Nephron (organoid): ENCODE measurements around the gene PLEKHA1.

ENCODE experiments used
- H3K27ac Mint-ChIP-seq, 3 experiments: 2 replicates each; pipeline ENCODE4 v1.8.0; 2020; ENCODE audit warnings: mixed read lengths in 3 of 3, mild to moderate bottlenecking in 2 of 3, moderate library complexity in 1 of 3
- H3K27me3 Mint-ChIP-seq: 2 replicates; pipeline ENCODE4 v1.8.0; 2021; ENCODE audit warnings: low read depth, mild to moderate bottlenecking, moderate library complexity, mixed read lengths
- H3K36me3 Mint-ChIP-seq: 2 replicates; pipeline ENCODE4 v1.8.0; 2020; ENCODE audit warnings: low read depth, mixed read lengths
- H3K4me1 Mint-ChIP-seq: 2 replicates; pipeline ENCODE4 v1.8.0; 2020; ENCODE audit warnings: mixed read lengths
- H3K4me3 Mint-ChIP-seq, 3 experiments: 2 replicates each; pipeline ENCODE4 v1.8.0; 2020; ENCODE audit warnings: mild to moderate bottlenecking in 3 of 3, mixed read lengths in 3 of 3, moderate library complexity in 2 of 3
- H3K9me3 Mint-ChIP-seq: 2 replicates; pipeline ENCODE4 v1.8.0; 2020; ENCODE audit warnings: mixed read lengths
- CTCF ChIP-seq, 3 experiments: fragments of 200-600 bp; sonication (generic); IDR thresholded peaks; one replicate each; pipeline ENCODE4 v1.5.0; 2021; ENCODE audit warnings: antibody characterized with exemption in 3 of 3; ENCODE audit not compliant: unreplicated experiment in 3 of 3

The PLEKHA1 gene

GRCh38 chr10:122374237-122374858, at the start of gene PLEKHA1:
PLEKHA1 (plus strand) TSS chr10:122374708; CDS start chr10:122393201, 18,493 bp downstream.
- Mint-ChIP-seq H3K36me3 (peaks cover 6% of the 10 kb centered on the region), H3K27me3 (peaks cover 6% of the 10 kb centered on the region), H3K9me3 (no peaks in the 10 kb centered on the region), H3K27ac (peak within 1 kb of the TSS; percentile 91 to 98 (median 94)), H3K4me1 (peaks cover 28% of the 10 kb centered on the region), H3K4me3 (peak within 1 kb of the TSS; percentile 95 to 98 (median 96))
- no peak for TF ChIP-seq CTCF (IDR thresholded peaks at IDR 0.05; ENCODE audit: unreplicated experiment in 3 of 3)

GRCh38 chr10:122325235-122325634, 49.3 kb upstream of the PLEKHA1 start:
- peaks cover 8% of the 10 kb centered on the region for H3K9me3 Mint-ChIP-seq
- no peaks in the 10 kb centered on the region for H3K27me3 Mint-ChIP-seq
- no peaks in the 10 kb centered on the region for H3K36me3 Mint-ChIP-seq
- H3K4me3 Mint-ChIP-seq: no peak overlapping the region
- H3K4me1 Mint-ChIP-seq: no peaks in the 10 kb centered on the region
- no peak for TF ChIP-seq CTCF (IDR thresholded peaks at IDR 0.05; ENCODE audit: unreplicated experiment in 3 of 3)
- no peak overlapping the region for H3K27ac Mint-ChIP-seq

- no peaks in the 10 kb centered on the region for H3K36me3 Mint-ChIP-seq
- no peak for TF ChIP-seq CTCF (IDR thresholded peaks at IDR 0.05; ENCODE audit: unreplicated experiment in 3 of 3)
- no peak overlapping the region for H3K27ac Mint-ChIP-seq
- H3K4me3 Mint-ChIP-seq: no peak overlapping the region
- no peaks in the 10 kb centered on the region for H3K4me1 Mint-ChIP-seq
- peaks cover 5% of the 10 kb centered on the region for H3K9me3 Mint-ChIP-seq
- H3K27me3 Mint-ChIP-seq: peaks cover 7% of the 10 kb centered on the region
Measured at GRCh38 chr10:122326385-122326784, 48.1 kb upstream of the PLEKHA1 start.

GRCh38 chr10:122326806-122327205, 47.7 kb upstream of the PLEKHA1 start:
- no peak overlapping the region for H3K27ac Mint-ChIP-seq
- H3K9me3 Mint-ChIP-seq: peaks cover 3% of the 10 kb centered on the region
- H3K27me3 Mint-ChIP-seq: peaks cover 7% of the 10 kb centered on the region
- H3K4me3 Mint-ChIP-seq: no peak overlapping the region
- TF ChIP-seq CTCF (IDR thresholded peaks at IDR 0.05; ENCODE audit: unreplicated experiment in 3 of 3): no peak
- no peaks in the 10 kb centered on the region for H3K36me3 Mint-ChIP-seq
- no peaks in the 10 kb centered on the region for H3K4me1 Mint-ChIP-seq

- H3K9me3 Mint-ChIP-seq: no peaks in the 10 kb centered on the region
- no peak overlapping the region for H3K4me3 Mint-ChIP-seq
- peaks cover 12% of the 10 kb centered on the region for H3K27me3 Mint-ChIP-seq
- H3K27ac Mint-ChIP-seq: no peak overlapping the region
- no peaks in the 10 kb centered on the region for H3K4me1 Mint-ChIP-seq
- TF ChIP-seq CTCF (IDR thresholded peaks at IDR 0.05; ENCODE audit: unreplicated experiment in 3 of 3): no peak
- no peaks in the 10 kb centered on the region for H3K36me3 Mint-ChIP-seq
Measured at GRCh38 chr10:122327237-122328206, 47.0 kb upstream of the PLEKHA1 start.
